DND-41 (cell line): ENCODE data around the gene TBCE.

Experiments
- ATAC-seq: fragments of 200-7000 bp; cut with Tn5 transposase; 3 replicates; pipeline ENCODE4 v1.9.1; 2021; ENCODE audit warnings: low read depth; ENCODE audit not compliant: insufficient read depth
- DNase-seq: peaks from one replicate; pipeline ENCODE4 v3.0.0-alpha.2; 2020
- H2AFZ ChIP-seq: 2 replicates; pipeline ENCODE4 v1.6.0; 2012; ENCODE audit warnings: low read depth, low read length
- H3K27ac ChIP-seq: 2 replicates; pipeline ENCODE4 v1.5.1; 2012; ENCODE audit warnings: low read length, inconsistent platforms
- H3K27me3 ChIP-seq: fragments of 200-600 bp; sonication (generic); 2 replicates; pipeline ENCODE4 v1.6.0; 2012; ENCODE audit warnings: low read length, mild to moderate bottlenecking, inconsistent platforms; ENCODE audit not compliant: insufficient read depth, poor library complexity
- H3K36me3 ChIP-seq: 2 replicates; pipeline ENCODE4 v1.5.1; 2012; ENCODE audit warnings: low read length, inconsistent platforms; ENCODE audit not compliant: insufficient read depth
- H3K4me1 ChIP-seq: 2 replicates; pipeline ENCODE4 v1.5.1; 2012; ENCODE audit warnings: mild to moderate bottlenecking, low read length; ENCODE audit not compliant: insufficient read depth
- H3K4me2 ChIP-seq: 2 replicates; pipeline ENCODE4 v1.6.0; 2012; ENCODE audit warnings: mild to moderate bottlenecking, moderate library complexity, low read length, inconsistent platforms; ENCODE audit not compliant: insufficient read depth
- H3K4me3 ChIP-seq, 2 experiments: fragments of 200-600 bp in 1 of 2; shearing (Covaris generic) in 1 of 2; 2 replicates each; pipeline ENCODE4 v1.5.1; 2012 to 2016; ENCODE audit warnings: inconsistent platforms in 2 of 2, low read length in 2 of 2, mild to moderate bottlenecking in 2 of 2, low read depth in 1 of 2, moderate library complexity in 1 of 2
- H3K79me2 ChIP-seq: 2 replicates; pipeline ENCODE4 v1.6.0; 2012; ENCODE audit warnings: low read length, inconsistent platforms; ENCODE audit not compliant: insufficient read depth
- H3K9ac ChIP-seq: 2 replicates; pipeline ENCODE4 v1.6.0; 2012; ENCODE audit warnings: low read depth, mild to moderate bottlenecking, inconsistent platforms, low read length, moderate library complexity
- H3K9me3 ChIP-seq: 2 replicates; pipeline ENCODE4 v1.5.1; 2012; ENCODE audit warnings: low read length, moderate library complexity, mild to moderate bottlenecking, inconsistent platforms; ENCODE audit not compliant: insufficient read depth, severe bottlenecking
- H4K20me1 ChIP-seq: 2 replicates; pipeline ENCODE4 v1.6.0; 2012; ENCODE audit warnings: low read length; ENCODE audit not compliant: insufficient read depth
- CTCF ChIP-seq: IDR thresholded peaks from 2 replicates; pipeline ENCODE4 v1.5.1; 2012; ENCODE audit warnings: borderline replicate concordance, low read length, moderate library complexity, mild to moderate bottlenecking; ENCODE audit not compliant: poor library complexity, severe bottlenecking; ENCODE audit errors: extremely low read depth
- EZH2 ChIP-seq: IDR thresholded peaks from 3 replicates; pipeline ENCODE4 v1.6.1; 2012; ENCODE audit warnings: borderline replicate concordance, low read depth, mild to moderate bottlenecking, moderate library complexity, low read length, inconsistent platforms; ENCODE audit not compliant: severe bottlenecking

The TBCE gene

DNA sequence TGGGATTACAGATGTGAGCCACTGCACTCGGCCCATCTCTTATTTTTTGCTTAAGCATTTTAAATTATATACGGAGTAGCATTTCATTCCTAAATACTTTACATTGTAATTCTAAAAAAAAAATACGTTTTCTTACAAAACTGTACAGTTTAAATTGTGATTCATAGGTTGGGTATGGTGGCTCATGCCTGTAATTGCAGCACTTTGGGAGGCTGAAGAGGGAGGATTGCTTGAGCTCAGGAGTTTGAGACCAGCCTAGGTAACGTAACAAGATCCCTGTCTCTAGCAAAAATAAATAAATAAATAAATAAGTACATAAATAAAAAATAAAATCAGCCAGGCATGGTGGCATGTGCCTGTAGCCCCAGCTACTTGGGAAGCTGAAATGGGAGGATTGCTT, 24.6 kb downstream of the TBCE start:
- TF ChIP-seq EZH2 (no peak), CTCF (no peak)
- no peak for DNase-seq
- H3K4me3 ChIP-seq, result no peak overlapping the region
- no peak overlapping the region for H3K9ac ChIP-seq
- H4K20me1 ChIP-seq, result no peaks in the 10 kb centered on the region; the same call in 1 of the 2 replicates
- no peaks in the 10 kb centered on the region for H3K4me1 ChIP-seq
- H3K27me3 ChIP-seq, result no peaks in the 10 kb centered on the region
- ATAC-seq, result no peak
- H3K79me2 ChIP-seq, result peaks cover 56% of the 10 kb centered on the region
- H3K4me2 ChIP-seq, result no peak overlapping the region
- H2AFZ ChIP-seq, result no peak overlapping the region
- peaks cover 7% of the 10 kb centered on the region for H3K9me3 ChIP-seq
- no peak overlapping the region for H3K27ac ChIP-seq
- no peaks in the 10 kb centered on the region; the same call in 1 of the 2 replicates for H3K36me3 ChIP-seq

GRCh38 chr1:235397733-235398132, 30.5 kb downstream of the TBCE start:
- H3K27ac ChIP-seq, result no peak overlapping the region
- no peaks in the 10 kb centered on the region; the same call in 1 of the 2 replicates for H3K36me3 ChIP-seq
- no peaks in the 10 kb centered on the region for H3K9me3 ChIP-seq
- ATAC-seq (no peak), DNase-seq (no peak)
- TF ChIP-seq EZH2 (no peak), CTCF (no peak)
- no peak overlapping the region for H3K9ac ChIP-seq
- H3K4me3 ChIP-seq, result no peak overlapping the region
- no peak overlapping the region for H2AFZ ChIP-seq
- H3K27me3 ChIP-seq, result no peaks in the 10 kb centered on the region
- no peaks in the 10 kb centered on the region for H3K4me1 ChIP-seq
- peaks cover 4% of the 10 kb centered on the region for H4K20me1 ChIP-seq
- peaks cover 58% of the 10 kb centered on the region for H3K79me2 ChIP-seq
- no peak overlapping the region for H3K4me2 ChIP-seq

DNA sequence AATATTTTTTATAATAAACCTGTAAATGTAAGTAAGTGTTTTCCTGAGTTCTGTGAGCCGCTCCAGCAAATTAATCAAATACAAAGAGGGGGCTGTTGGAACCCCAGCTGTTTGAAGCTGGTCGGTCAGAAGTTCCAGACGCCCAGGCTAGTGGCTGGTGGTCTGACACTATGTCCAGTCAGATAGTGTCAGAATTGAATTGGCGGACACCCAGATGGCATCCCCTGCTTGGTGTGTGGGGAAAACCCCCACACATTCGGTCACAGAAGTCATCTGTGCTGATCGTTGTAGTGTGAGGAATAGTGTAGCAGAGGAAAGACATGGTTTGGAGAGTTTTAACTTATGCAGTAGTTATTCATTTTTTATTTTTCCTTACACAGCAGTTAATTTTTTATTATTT, 32.4 kb downstream of the TBCE start:
- H3K9me3 ChIP-seq, result no peaks in the 10 kb centered on the region
- no peak overlapping the region for H3K27ac ChIP-seq
- H3K36me3 ChIP-seq, result peaks cover 5% of the 10 kb centered on the region; the same call in 1 of the 2 replicates
- peaks cover 4% of the 10 kb centered on the region for H4K20me1 ChIP-seq
- H3K4me1 ChIP-seq, result no peaks in the 10 kb centered on the region
- H3K79me2 ChIP-seq, result peaks cover 53% of the 10 kb centered on the region
- H3K4me3 ChIP-seq, result no peak overlapping the region
- H2AFZ ChIP-seq, result no peak overlapping the region
- ATAC-seq (no peak), DNase-seq (no peak)
- H3K4me2 ChIP-seq, result no peak overlapping the region
- no peak overlapping the region for H3K9ac ChIP-seq
- no peak for TF ChIP-seq EZH2
- no peak for TF ChIP-seq CTCF
- H3K27me3 ChIP-seq, result no peaks in the 10 kb centered on the region

- Histone ChIP-seq H4K20me1 (peaks cover 4% of the 10 kb centered on the region), H3K9ac (no peak overlapping the region), H2AFZ (no peak overlapping the region), H3K27ac (no peak overlapping the region), H3K4me3 (no peak overlapping the region), H3K4me2 (no peak overlapping the region), H3K4me1 (no peaks in the 10 kb centered on the region), H3K79me2 (peaks cover 45% of the 10 kb centered on the region), H3K9me3 (no peaks in the 10 kb centered on the region), H3K27me3 (no peaks in the 10 kb centered on the region), H3K36me3 (peaks cover 5% of the 10 kb centered on the region; the same call in 1 of the 2 replicates)
- TF ChIP-seq CTCF, result no peak
- TF ChIP-seq EZH2, result no peak
- no peak for ATAC-seq
- no peak for DNase-seq
These were observed 34.0 kb downstream of the TBCE start for GRCh38 chr1:235401251-235401650.
